Left hindlimb (tissue), 1 donor: ENCODE data around the gene MYL7.

Experiments used
- DNase-seq: peaks from one replicate; pipeline ENCODE4 v3.0.0-alpha.2; 2018

Gene MYL7

DNA sequence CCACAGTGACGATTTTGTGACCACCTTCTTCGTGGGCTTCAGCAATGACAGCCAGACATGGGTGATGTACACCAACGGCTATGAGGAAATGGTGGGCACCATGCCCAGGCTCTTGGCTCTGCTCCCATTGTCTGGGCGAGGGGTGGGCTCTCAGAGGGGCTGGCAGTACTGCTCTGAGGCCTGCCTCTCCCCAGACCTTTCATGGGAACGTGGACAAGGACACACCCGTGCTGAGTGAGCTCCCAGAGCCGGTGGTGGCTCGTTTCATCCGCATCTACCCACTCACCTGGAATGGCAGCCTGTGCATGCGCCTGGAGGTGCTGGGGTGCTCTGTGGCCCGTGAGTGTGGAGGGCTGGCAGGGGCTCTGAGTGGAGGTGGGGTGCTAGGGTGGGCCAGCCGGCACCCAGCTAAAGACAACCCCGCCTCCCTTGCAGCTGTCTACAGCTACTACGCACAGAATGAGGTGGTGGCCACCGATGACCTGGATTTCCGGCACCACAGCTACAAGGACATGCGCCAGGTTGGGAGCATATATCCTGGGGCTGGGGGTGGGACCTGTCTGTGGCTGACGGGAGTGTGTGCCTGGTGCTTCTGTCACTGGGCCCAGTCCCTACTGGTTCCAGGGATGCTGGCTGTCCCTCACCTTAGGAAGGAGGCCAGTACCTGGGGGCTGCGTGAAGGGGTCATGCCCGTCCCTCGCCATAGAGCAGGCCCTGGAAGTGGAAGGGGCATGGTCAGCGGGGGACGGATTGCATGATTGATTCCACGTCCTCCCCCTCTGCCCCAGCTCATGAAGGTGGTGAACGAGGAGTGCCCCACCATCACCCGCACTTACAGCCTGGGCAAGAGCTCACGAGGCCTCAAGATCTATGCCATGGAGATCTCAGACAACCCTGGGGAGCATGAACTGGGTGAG is 30.2 kb downstream of the MYL7 start:
- no peak for DNase-seq

DNA sequence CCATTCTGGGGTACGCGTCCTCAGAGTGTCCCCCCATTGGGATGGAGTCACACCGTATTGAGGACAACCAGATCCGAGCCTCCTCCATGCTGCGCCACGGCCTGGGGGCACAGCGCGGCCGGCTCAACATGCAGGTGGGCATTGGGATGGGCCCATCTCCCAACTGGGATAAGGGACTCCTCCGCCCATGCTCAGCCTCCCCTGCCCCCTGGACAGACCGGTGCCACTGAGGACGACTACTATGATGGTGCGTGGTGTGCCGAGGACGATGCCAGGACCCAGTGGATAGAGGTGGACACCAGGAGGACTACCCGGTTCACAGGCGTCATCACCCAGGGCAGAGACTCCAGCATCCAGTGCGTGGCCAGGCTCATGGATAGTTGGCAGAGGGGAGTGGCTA is 31.1 kb downstream of the MYL7 start:
- DNase-seq: no peak

DNA sequence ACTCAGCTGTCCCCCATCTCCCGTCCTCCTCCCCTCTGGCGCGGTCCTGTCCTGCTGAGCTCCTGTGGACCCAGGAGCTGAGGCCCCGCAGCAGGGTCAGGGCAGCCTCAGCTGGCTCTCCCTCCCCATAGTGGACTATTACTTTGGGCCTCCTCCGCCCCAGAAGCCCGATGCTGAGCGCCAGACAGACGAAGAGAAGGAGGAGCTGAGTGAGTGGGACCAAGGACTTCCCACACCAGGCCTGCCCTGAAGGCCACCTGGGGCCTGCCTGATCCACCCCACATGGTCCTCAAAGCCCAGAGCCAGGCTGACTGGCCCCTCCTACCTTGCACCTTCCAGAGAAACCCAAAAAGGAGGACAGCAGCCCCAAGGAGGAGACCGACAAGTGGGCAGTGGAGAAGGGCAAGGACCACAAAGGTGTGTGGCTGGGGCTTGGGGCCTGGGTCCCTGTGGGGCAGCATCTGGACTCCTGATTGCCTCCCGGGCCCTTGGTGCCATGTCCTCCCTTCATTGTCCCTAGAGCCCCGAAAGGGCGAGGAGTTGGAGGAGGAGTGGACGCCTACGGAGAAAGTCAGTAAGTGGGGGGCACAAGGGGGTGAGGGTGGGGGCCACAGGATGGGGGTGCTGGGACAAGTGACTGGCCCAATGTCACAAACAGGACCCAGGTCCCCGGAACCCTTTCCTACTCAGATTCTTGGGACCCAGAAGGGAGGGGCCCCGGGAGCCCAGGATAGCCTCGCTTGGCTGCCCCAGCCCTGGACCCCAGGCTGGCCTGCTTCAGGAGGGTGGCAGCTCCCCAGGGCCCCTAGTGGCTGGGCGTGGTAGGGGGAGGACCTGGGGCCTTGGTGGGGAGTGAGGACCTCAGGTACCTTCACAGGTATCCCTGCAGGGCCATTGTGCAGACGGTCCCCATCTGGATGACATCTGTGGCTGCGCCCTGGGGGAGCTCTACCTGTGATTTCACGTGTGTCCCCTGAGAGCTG is 32.1 kb downstream of the MYL7 start:
- DNase-seq: no peak

- no peak for DNase-seq
Measured at GRCh38 chr7:44107961-44108767, 33.0 kb downstream of the MYL7 start.

DNA sequence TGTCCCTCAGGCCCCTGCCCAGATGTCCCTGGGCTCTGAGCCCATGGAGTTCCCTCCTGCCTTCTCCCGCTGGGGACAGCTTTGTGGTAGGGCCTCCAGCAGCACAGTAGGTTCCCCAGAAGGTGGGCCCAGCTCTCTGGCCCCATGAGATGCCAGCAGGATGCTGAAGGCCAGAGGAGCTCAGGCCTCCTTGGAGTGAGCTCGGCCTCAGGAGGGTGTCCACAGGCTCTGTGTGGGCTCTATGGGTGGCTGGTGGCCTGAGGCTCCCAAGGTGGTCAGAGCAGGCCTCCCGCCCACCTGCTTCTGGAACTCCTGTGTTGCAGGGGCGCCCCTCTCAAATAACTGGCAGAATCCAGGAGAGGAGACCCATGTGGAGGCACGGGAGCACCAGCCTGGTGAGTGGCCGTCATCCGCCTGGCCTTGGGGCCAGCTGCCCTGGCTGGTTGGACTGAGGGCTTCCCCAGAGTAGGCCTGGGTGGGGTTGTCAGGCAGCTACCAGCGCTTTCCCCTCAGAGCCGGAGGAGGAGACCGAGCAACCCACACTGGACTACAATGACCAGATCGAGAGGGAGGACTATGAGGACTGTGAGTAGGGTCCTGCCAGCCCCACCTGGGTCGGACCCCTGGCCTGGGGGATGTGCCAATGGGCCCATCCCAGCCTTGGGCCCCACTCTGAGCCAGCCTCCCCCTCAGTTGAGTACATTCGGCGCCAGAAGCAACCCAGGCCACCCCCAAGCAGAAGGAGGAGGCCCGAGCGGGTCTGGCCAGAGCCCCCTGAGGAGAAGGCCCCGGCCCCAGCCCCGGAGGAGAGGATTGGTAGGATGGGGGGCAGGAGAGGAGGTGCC is 33.8 kb downstream of the MYL7 start:
- no peak for DNase-seq

DNA sequence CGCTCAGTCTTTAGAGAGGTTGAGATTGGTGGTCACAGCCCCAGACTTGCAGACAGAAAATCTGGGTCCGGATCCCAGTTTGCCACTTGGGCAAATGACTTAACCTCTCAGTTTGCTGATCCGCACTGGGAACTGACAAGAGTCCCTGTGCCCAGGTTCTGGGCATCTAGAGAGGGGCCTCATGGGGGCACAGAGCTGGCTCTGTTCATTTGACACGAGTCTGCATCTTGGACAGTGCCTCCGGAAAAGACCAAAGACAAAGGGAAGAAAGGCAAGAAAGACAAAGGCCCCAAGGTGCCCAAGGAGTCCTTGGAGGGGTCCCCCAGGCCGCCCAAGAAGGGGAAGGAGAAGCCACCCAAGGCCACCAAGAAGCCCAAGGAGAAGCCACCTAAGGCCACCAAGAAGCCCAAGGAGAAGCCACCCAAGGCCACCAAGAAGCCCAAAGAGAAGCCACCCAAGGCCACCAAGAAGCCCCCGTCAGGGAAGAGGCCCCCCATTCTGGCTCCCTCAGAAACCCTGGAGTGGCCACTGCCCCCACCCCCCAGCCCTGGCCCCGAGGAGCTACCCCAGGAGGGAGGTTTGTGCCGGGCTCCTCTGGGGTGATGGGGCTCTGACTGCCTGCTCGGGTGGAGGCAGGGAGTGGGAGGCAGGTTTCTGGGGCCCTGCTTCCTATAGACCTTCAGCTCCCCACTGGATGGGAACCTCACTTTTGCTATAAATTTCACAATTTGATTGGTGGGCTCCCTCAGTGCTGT is 34.6 kb downstream of the MYL7 start:
- no peak for DNase-seq

DNA sequence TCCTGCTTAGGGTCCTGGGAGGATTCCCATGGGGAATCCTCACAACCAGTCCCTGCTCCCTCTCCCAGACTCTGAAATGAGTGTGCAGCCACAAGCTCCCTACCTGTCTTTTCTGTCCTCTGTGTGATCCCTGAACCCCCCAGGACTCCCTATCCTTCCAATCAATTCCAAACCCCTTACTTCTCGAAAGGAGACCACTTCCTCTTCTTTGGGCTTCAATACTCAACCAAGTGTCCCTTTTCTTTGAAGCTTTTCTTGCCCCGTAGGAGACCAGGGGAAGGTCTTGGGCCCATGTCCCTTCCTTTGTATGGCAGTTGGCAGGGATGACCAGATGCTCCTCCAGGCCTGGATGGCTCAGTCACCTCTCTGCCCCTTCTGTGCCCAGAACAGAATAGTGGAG is 35.3 kb downstream of the MYL7 start:
- DNase-seq: no peak

- no peak for DNase-seq
Measured at GRCh38 chr7:44104860-44105771, 36.0 kb downstream of the MYL7 start.

- DNase-seq: peak; percentile 77
Measured at GRCh38 chr7:44103923-44104859, 36.9 kb downstream of the MYL7 start, which contains the start of gene AEBP1. TSS of gene AEBP1 (plus strand) at chr7:44104345. CDS start at chr7:44104666, 321 bp downstream.

GRCh38 chr7:44103566-44103922 is 37.6 kb downstream of the MYL7 start:
- no peak for DNase-seq

- no peak for DNase-seq
Measured at GRCh38 chr7:44102846-44103565, 38.1 kb downstream of the MYL7 start.

DNA sequence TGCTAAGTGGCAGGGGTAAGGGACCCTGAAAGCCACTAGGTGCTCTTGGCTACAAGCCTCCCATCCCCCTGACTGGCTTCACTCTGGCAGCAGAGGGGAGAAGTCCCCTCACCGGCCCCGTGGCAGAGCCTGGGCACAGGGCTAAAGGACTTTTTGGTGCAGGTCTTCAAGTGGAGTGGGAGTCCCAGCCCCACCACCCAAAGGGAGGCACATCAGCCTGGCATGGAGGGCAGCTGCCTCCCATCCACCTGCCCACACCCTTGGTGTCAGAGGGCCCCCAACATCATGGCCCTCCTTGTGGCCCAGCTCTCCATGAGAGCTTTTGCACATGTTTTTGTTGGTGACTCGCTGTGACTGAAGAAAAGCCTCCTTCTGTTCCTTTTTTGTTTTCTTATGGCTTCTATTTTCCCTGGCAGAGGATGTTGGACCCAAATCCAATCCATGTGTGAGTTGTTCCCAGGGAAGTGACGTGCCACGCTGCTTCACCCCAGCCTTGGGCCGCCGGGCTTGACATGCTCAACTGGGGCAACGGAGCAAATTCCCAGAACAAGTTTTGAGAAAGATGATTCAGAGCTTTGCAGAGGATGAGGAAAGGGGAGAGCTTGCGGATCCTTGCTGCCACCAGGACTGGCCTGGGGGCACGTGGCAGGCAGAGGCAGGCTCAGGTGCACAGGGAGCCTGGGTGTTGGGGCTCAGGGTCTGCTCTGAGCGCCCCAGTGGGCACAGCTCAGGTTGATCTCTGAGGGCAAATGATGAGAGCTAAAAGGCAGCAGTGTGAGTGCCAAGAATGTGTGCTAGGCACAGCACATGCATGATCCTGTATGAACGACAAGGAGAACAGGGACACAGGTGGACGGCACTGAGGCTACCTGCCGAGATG is 38.9 kb downstream of the MYL7 start:
- DNase-seq: no peak

GRCh38 chr7:44101303-44101965 is 39.7 kb downstream of the MYL7 start:
- DNase-seq: no peak

GRCh38 chr7:44100458-44101302 is 40.5 kb downstream of the MYL7 start:
- DNase-seq: peak; percentile 85

- DNase-seq: no peak
Measured at GRCh38 chr7:44099669-44100068, 41.5 kb downstream of the MYL7 start.
